Measurements from ENCODE around the gene APOF. TPM values are rescaled to one million over a fixed set of nuclear protein-coding genes. Genes with fewer than 3 reads are reported as not detected.

Gene APOF
- total and polyA plus RNA-seq, 2 of the 8 experiments (the other 6 are each of a cell fraction or from before 2014, with no cell fraction given): not detected

DNA sequence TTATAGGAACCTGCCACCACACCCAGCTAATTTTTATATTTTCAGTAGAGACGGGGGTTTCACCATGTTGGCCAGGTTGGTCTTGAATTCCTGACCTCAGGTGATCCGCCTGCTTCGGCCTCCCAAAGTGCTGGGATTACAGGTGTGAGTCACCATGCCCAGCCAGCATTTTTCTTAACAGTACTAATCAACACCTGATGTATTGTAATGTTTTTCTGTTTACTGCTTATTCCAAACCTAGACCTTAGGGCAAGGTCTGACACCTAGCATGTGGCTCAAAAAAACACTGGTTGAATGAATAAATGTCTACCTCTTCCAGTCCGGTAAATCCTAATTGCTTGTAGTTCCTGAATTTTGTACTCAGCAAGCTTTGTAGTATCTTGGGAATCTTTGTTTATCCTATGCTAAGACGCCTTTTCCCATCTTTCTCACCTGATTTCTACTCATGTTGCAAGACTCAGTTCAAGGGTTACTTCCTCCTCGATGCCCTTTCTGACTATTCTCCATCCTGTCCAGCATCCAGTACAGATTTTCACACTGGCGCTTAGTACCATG is 31.6 kb downstream of the APOF start:
- no peak overlapping the region for H2AK5ac ChIP-seq (ENCODE audit: low read depth, low read length)
- peaks cover 0 to 2% (median 0%) of the 10 kb centered on the region in 4 experiments; a peak in 1 of 8 replicates for H3K36me3 ChIP-seq (ENCODE audit: control insufficient read depth in 2 of 4, insufficient read depth in 4 of 4, low read length in 3 of 4)
- H4K20me1 ChIP-seq (replicated peaks in 1 of 2; ENCODE audit: control insufficient read depth in 1 of 2, insufficient read depth in 2 of 2, low read length in 2 of 2): no peaks in the 10 kb centered on the region
- H4K91ac ChIP-seq (replicated peaks; ENCODE audit: insufficient read length, low read length): no peak overlapping the region
- no peak overlapping the region for H2BK15ac ChIP-seq (ENCODE audit: low read length)
- H2AFZ ChIP-seq (ENCODE audit: low read length): no peak overlapping the region
- POLR2A ChIA-PET (ENCODE audit: partially characterized antibody): interaction anchor here (0.9 to 1.1 kb wide), 2 partner anchors 9 to 15 kb away, joined by 3 read pairs; partner anchors contain the start of gene CNPY2
- FAIRE-seq: no peak
- no peaks in the 10 kb centered on the region for H3K27me3 ChIP-seq (replicated peaks in 1 of 4; ENCODE audit: control insufficient read depth in 3 of 4, extremely low read depth in 1 of 4, insufficient read depth in 3 of 4, low read length in 3 of 4)
- CTCF ChIA-PET (ENCODE audit: partially characterized antibody): interaction anchor here (0.6 to 7.2 kb wide), 5 partner anchors 14 to 1218 kb away, joined by 3 to 38 read pairs (median 3); partner anchors contain the start of genes CNPY2 and RNF41
- H3K4me2 ChIP-seq (ENCODE audit: insufficient read depth in 1 of 2, low read depth in 2 of 2, low read length in 2 of 2): no peak overlapping the region
- peaks cover 7% of the 10 kb centered on the region; the same call in 1 of the 2 replicates for H3K23me2 ChIP-seq (ENCODE audit: low read depth, low read length)
- no peak overlapping the region for H3K56ac ChIP-seq (replicated peaks; ENCODE audit: insufficient read length, low read depth, low read length)
- H3K4me3 ChIP-seq (ENCODE audit: extremely low read depth in 1 of 4, insufficient read depth in 2 of 4, low read depth in 3 of 4, low read length in 4 of 4): no peak overlapping the region
- H3K14ac ChIP-seq (ENCODE audit: insufficient read length): no peak overlapping the region
- H3K4ac ChIP-seq (replicated peaks; ENCODE audit: insufficient read length, low read depth, low read length): no peak overlapping the region
- H2BK20ac ChIP-seq (ENCODE audit: low read length): no peak overlapping the region
- WGBS, 2 experiments (ENCODE audit: extremely low coverage in 1 of 2, insufficient coverage in 1 of 2, insufficient read length in 1 of 2, insufficient replicate concordance in 2 of 2, low coverage in 1 of 2, low lambda C conversion rate in 2 of 2, missing lambda C conversion rate in 1 of 2): 85% methylated on average over 7 of the region's 7 CpGs; no CpG with 5 or more reads in 1 of the 2 experiments
- H2BK5ac ChIP-seq (ENCODE audit: low read depth, low read length): no peak overlapping the region
- H3K4me1 ChIP-seq (replicated peaks in 1 of 4; ENCODE audit: control insufficient read depth in 3 of 4, insufficient read depth in 4 of 4, low read length in 3 of 4): peaks cover 0 to 10% (median 5%) of the 10 kb centered on the region in 4 experiments; a peak in 6 of 7 replicates
- H4K8ac ChIP-seq (ENCODE audit: extremely low read depth, insufficient read depth, low read length): no peak overlapping the region
- no peaks in the 10 kb centered on the region for H3K79me2 ChIP-seq (ENCODE audit: control insufficient read depth in 1 of 2, insufficient read depth in 2 of 2, low read length in 2 of 2)
- H2BK120ac ChIP-seq (replicated peaks; ENCODE audit: low read depth, low read length): no peak overlapping the region
- H3K9me3 ChIP-seq (ENCODE audit: insufficient read depth in 2 of 2, low read depth in 1 of 2, low read length in 1 of 2): no peaks in the 10 kb centered on the region
- no peak overlapping the region for H3K23ac ChIP-seq (ENCODE audit: insufficient read length)
- no peak overlapping the region for H3K18ac ChIP-seq (ENCODE audit: extremely low read depth, low read length)
- no peaks in the 10 kb centered on the region for H3K79me1 ChIP-seq (ENCODE audit: low read depth, low read length)
- no peak overlapping the region for H4K5ac ChIP-seq (ENCODE audit: insufficient read length, low read depth, low read length)
- DNase-seq (ENCODE audit: low read depth in 1 of 2, low spot score in 2 of 2): no peak
- H2BK12ac ChIP-seq (ENCODE audit: low read depth, low read length): no peak overlapping the region
- no peak overlapping the region for H3K9ac ChIP-seq (replicated peaks in 1 of 4; ENCODE audit: extremely low read depth in 1 of 4, low read depth in 3 of 4, low read length in 3 of 4)
- no peak overlapping the region for H3K27ac ChIP-seq (ENCODE audit: low read depth, low read length)
- TF ChIP-seq RXRA (IDR thresholded peaks at IDR 0.05; ENCODE audit: insufficient read depth, low read depth, low read length) (no peak), BRCA1 (IDR thresholded peaks at IDR 0.05; ENCODE audit: low read depth, low read length) (no peak), POU5F1 (IDR thresholded peaks at IDR 0.05; ENCODE audit: low read depth, low read length) (no peak), RNF2 (IDR thresholded peaks at IDR 0.05; ENCODE audit: borderline replicate concordance, low read depth, low read length, missing control alignments, poor library complexity, severe bottlenecking) (no peak), GTF2F1 (IDR thresholded peaks at IDR 0.05; ENCODE audit: borderline replicate concordance, low read depth, low read length) (no peak), HDAC6 (IDR thresholded peaks at IDR 0.05; ENCODE audit: low read depth, low read length) (no peak), POLR2A (IDR thresholded peaks at IDR 0.05; ENCODE audit: control extremely low read depth in 1 of 2, low read depth in 2 of 2, low read length in 2 of 2) (no peak), BACH1 (IDR thresholded peaks at IDR 0.05; ENCODE audit: low read length) (no peak), CTBP2 (IDR thresholded peaks at IDR 0.05; ENCODE audit: borderline replicate concordance, insufficient read depth, insufficient read length, low read length) (no peak), JUND (IDR thresholded peaks at IDR 0.05; ENCODE audit: low read length) (no peak), CHD1 (IDR thresholded peaks at IDR 0.05; ENCODE audit: low read depth, low read length) (no peak), KDM5A (IDR thresholded peaks at IDR 0.05; ENCODE audit: low read length) (no peak), GABPA (IDR thresholded peaks at IDR 0.05; ENCODE audit: borderline replicate concordance, insufficient read depth, low read length) (no peak), KDM1A (IDR thresholded peaks at IDR 0.05; ENCODE audit: borderline replicate concordance, low read length) (no peak)
